Subcutaneous abdominal adipose tissue (tissue), 5 donors: Measurements from ENCODE around the gene PRKCH.
"Not testable (repeated sequence)": the region's sequence is repeated elsewhere in the genome, so short reads cannot be mapped to it uniquely, and the experiment has no call there.

ENCODE experiments used
- H3K27ac ChIP-seq: one replicate; pipeline ENCODE4 v1.7.0; 2013; ENCODE audit warnings: low read depth, mild to moderate bottlenecking, inconsistent platforms, low read length, moderate library complexity
- H3K27me3 ChIP-seq, 5 donors: one replicate each; pipeline ENCODE4 v1.7.0; 2013; ENCODE audit warnings: low read length in 5 of 5, inconsistent platforms in 1 of 5; ENCODE audit not compliant: control insufficient read depth in 5 of 5, insufficient read depth in 4 of 5
- H3K36me3 ChIP-seq, 5 donors: one replicate each; pipeline ENCODE4 v1.7.0; 2013; ENCODE audit warnings: low read length in 5 of 5; ENCODE audit not compliant: control insufficient read depth in 5 of 5, insufficient read depth in 5 of 5
- H3K4me1 ChIP-seq, 5 donors: one replicate each; pipeline ENCODE4 v1.7.0; 2013; ENCODE audit warnings: low read length in 5 of 5, mild to moderate bottlenecking in 3 of 5, moderate library complexity in 1 of 5; ENCODE audit not compliant: control insufficient read depth in 5 of 5, insufficient read depth in 5 of 5
- H3K4me3 ChIP-seq, 5 donors: one replicate each; pipeline ENCODE4 v1.7.0; 2013; ENCODE audit warnings: low read length in 5 of 5, low read depth in 1 of 5
- H3K9ac ChIP-seq, 5 donors: one replicate each; pipeline ENCODE4 v1.7.0; 2013; ENCODE audit warnings: low read length in 5 of 5, mild to moderate bottlenecking in 4 of 5, moderate library complexity in 3 of 5
- H3K9me3 ChIP-seq, 5 donors: one replicate each; pipeline ENCODE4 v1.7.0; 2013; ENCODE audit warnings: low read length in 5 of 5; ENCODE audit not compliant: control insufficient read depth in 5 of 5
- donor health status: healthy.
- donor health status: healthy.
- donor health status: healthy.
- donor health status: healthy.
- donor health status: healthy.

PRKCH gene

GRCh38 chr14:61406198-61406597 lies 84.8 kb downstream of the PRKCH start:
- H3K9me3 ChIP-seq = no peaks in the 10 kb centered on the region
- no peaks in the 10 kb centered on the region for H3K36me3 ChIP-seq
- no peak overlapping the region for H3K9ac ChIP-seq
- no peaks in the 10 kb centered on the region for H3K27me3 ChIP-seq
- no peak overlapping the region for H3K27ac ChIP-seq
- peaks cover 0 to 3% (median 0%) of the 10 kb centered on the region in 5 donors for H3K4me1 ChIP-seq
- H3K4me3 ChIP-seq = no peak overlapping the region

- Histone ChIP-seq H3K27me3 (no peaks in the 10 kb centered on the region), H3K9me3 (no peaks in the 10 kb centered on the region), H3K4me3 (no peak overlapping the region), H3K36me3 (no peaks in the 10 kb centered on the region), H3K4me1 (peaks cover 0 to 3% (median 0%) of the 10 kb centered on the region in 5 donors), H3K27ac (no peak overlapping the region), H3K9ac (no peak overlapping the region)
These were observed 85.3 kb downstream of the PRKCH start for GRCh38 chr14:61406675-61407074.

- no peak overlapping the region for H3K4me3 ChIP-seq
- no peak overlapping the region for H3K9ac ChIP-seq
- H3K4me1 ChIP-seq = peaks cover 0 to 9% (median 0%) of the 10 kb centered on the region in 5 donors
- no peaks in the 10 kb centered on the region for H3K27me3 ChIP-seq
- no peaks in the 10 kb centered on the region for H3K36me3 ChIP-seq
- H3K27ac ChIP-seq = no peak overlapping the region
- H3K9me3 ChIP-seq = no peaks in the 10 kb centered on the region
These were observed 87.1 kb downstream of the PRKCH start for GRCh38 chr14:61408498-61408897.

- H3K27me3 ChIP-seq = no peaks in the 10 kb centered on the region
- no peak overlapping the region for H3K27ac ChIP-seq
- peaks cover 0 to 11% (median 0%) of the 10 kb centered on the region in 5 donors for H3K4me1 ChIP-seq
- H3K36me3 ChIP-seq = no peaks in the 10 kb centered on the region
- H3K4me3 ChIP-seq = no peak overlapping the region
- H3K9me3 ChIP-seq = no peaks in the 10 kb centered on the region
- no peak overlapping the region for H3K9ac ChIP-seq
These were observed 88.4 kb downstream of the PRKCH start for GRCh38 chr14:61409782-61410181.

- H3K9ac ChIP-seq, H3K36me3 ChIP-seq, H3K4me3 ChIP-seq, H3K9me3 ChIP-seq, H3K27ac ChIP-seq, H3K27me3 ChIP-seq: not testable (repeated sequence)
- peaks cover 0 to 58% (median 28%) of the 10 kb centered on the region in 5 donors for H3K4me1 ChIP-seq
These were observed 94.6 kb downstream of the PRKCH start for GRCh38 chr14:61415934-61416333.

- H3K9ac ChIP-seq = no peak overlapping the region
- H3K27ac ChIP-seq = no peak overlapping the region
- no peaks in the 10 kb centered on the region for H3K27me3 ChIP-seq
- no peaks in the 10 kb centered on the region for H3K9me3 ChIP-seq
- H3K4me1 ChIP-seq = peaks cover 0 to 63% (median 34%) of the 10 kb centered on the region in 5 donors
- H3K36me3 ChIP-seq = no peaks in the 10 kb centered on the region
- H3K4me3 ChIP-seq = no peak overlapping the region
These were observed 95.2 kb downstream of the PRKCH start for GRCh38 chr14:61416591-61416990.

GRCh38 chr14:61417141-61417540 lies 95.8 kb downstream of the PRKCH start:
- Histone ChIP-seq H3K36me3 (no peaks in the 10 kb centered on the region), H3K4me1 (peaks cover 0 to 65% (median 36%) of the 10 kb centered on the region in 5 donors), H3K9me3 (no peaks in the 10 kb centered on the region), H3K27me3 (no peaks in the 10 kb centered on the region), H3K27ac (no peak overlapping the region), H3K4me3 (no peak overlapping the region), H3K9ac (no peak overlapping the region)

GRCh38 chr14:61417883-61418455 lies 96.6 kb downstream of the PRKCH start:
- no peaks in the 10 kb centered on the region for H3K36me3 ChIP-seq
- peaks cover 0 to 60% (median 36%) of the 10 kb centered on the region in 5 donors for H3K4me1 ChIP-seq
- H3K9me3 ChIP-seq = no peaks in the 10 kb centered on the region
- no peaks in the 10 kb centered on the region for H3K27me3 ChIP-seq
- no peak overlapping the region for H3K9ac ChIP-seq
- no peak overlapping the region for H3K4me3 ChIP-seq
- H3K27ac ChIP-seq = no peak overlapping the region

GRCh38 chr14:61418746-61419145 lies 97.4 kb downstream of the PRKCH start:
- Histone ChIP-seq H3K27ac (peak overlapping the region; percentile 51), H3K4me1 (peaks cover 0 to 57% (median 36%) of the 10 kb centered on the region in 5 donors), H3K9me3 (no peaks in the 10 kb centered on the region), H3K9ac (no peak overlapping the region), H3K4me3 (no peak overlapping the region), H3K27me3 (no peaks in the 10 kb centered on the region), H3K36me3 (no peaks in the 10 kb centered on the region)

- Histone ChIP-seq H3K36me3 (no peaks in the 10 kb centered on the region), H3K9me3 (no peaks in the 10 kb centered on the region), H3K9ac (no peak overlapping the region), H3K4me1 (peaks cover 0 to 55% (median 36%) of the 10 kb centered on the region in 5 donors), H3K27ac (peak overlapping the region; percentile 51), H3K27me3 (no peaks in the 10 kb centered on the region), H3K4me3 (no peak overlapping the region)
These were observed 97.8 kb downstream of the PRKCH start for GRCh38 chr14:61419201-61419600.
